Esophagus (tissue), 2 donors: ENCODE data around the gene MYO18B. TPM values are rescaled to one million over a fixed set of nuclear protein-coding genes. Genes with fewer than 3 reads are reported as not detected.

ENCODE experiments used
- H3K27ac ChIP-seq, 2 donors: one replicate each; pipeline ENCODE4 v1.5.1; 2013; ENCODE audit warnings: low read depth in 2 of 2, mild to moderate bottlenecking in 2 of 2, inconsistent platforms in 1 of 2, low read length in 1 of 2, moderate library complexity in 1 of 2
- H3K27me3 ChIP-seq, 2 donors: one replicate each; pipeline ENCODE4 v1.6.1; 2013; ENCODE audit warnings: low read length in 2 of 2, control low read depth in 1 of 2, mild to moderate bottlenecking in 1 of 2; ENCODE audit not compliant: insufficient read depth in 2 of 2, control insufficient read depth in 1 of 2
- H3K36me3 ChIP-seq, 2 donors: one replicate each; pipeline ENCODE4 v1.6.1; 2013; ENCODE audit warnings: low read length in 1 of 2; ENCODE audit not compliant: control insufficient read depth in 2 of 2, insufficient read depth in 2 of 2
- H3K4me1 ChIP-seq, 2 donors: one replicate each; pipeline ENCODE4 v1.6.1; 2013; ENCODE audit warnings: low read length in 1 of 2; ENCODE audit not compliant: control insufficient read depth in 2 of 2, insufficient read depth in 2 of 2
- H3K4me3 ChIP-seq, 2 donors: one replicate each; pipeline ENCODE4 v1.5.1; 2013; ENCODE audit warnings: low read length in 2 of 2, mild to moderate bottlenecking in 2 of 2, low read depth in 1 of 2, moderate library complexity in 1 of 2
- H3K9me3 ChIP-seq, 2 donors: one replicate each; pipeline ENCODE4 v1.6.1; 2013; ENCODE audit warnings: mild to moderate bottlenecking in 2 of 2, low read depth in 1 of 2, low read length in 1 of 2, moderate library complexity in 1 of 2; ENCODE audit not compliant: control insufficient read depth in 2 of 2, insufficient read depth in 1 of 2
- WGBS, 2 donors: extraction: QIAGEN DNeasy Blood & Tissue Kit; methylation state at CpG; one replicate each; pipeline ENCODE4 v1.1.7; 2013; 5-methylcytosine and 5-hydroxymethylcytosine counted together
- polyA plus RNA-seq, 2 donors: library from polyadenylated mRNA; stranded (reverse); fragments of 200-250 nt; gene quantifications; one replicate each; pipeline ENCODE4 v1.2.3, GENCODE V29; 2013
- donor health status: healthy with polysubstance abuse.
- donor health status: Bipolar disorder and iron deficiency.

The MYO18B gene
- polyA plus RNA-seq, 2 donors: 0.29 to 0.31 TPM

- 61 to 66% methylated on average over 11 of the region's 11 CpGs for WGBS, 2 donors
- H3K4me1 ChIP-seq: no peaks in the 10 kb centered on the region
Measured at GRCh38 chr22:25780673-25781072, 38.7 kb downstream of the MYO18B start.

GRCh38 chr22:25781801-25782200 lies 39.8 kb downstream of the MYO18B start:
- WGBS, 2 donors: 80 to 86% methylated on average over 8 of the region's 8 CpGs
- no peak overlapping the region for H3K27ac ChIP-seq
- no peaks in the 10 kb centered on the region for H3K4me1 ChIP-seq
- H3K27me3 ChIP-seq: no peaks in the 10 kb centered on the region
- H3K36me3 ChIP-seq: no peaks in the 10 kb centered on the region
- H3K9me3 ChIP-seq: no peaks in the 10 kb centered on the region
- H3K4me3 ChIP-seq: no peak overlapping the region

More at GRCh38 chr22:25780673-25781072, 38.7 kb downstream of the MYO18B start:
- Histone ChIP-seq H3K27ac (no peak overlapping the region), H3K36me3 (no peaks in the 10 kb centered on the region), H3K9me3 (no peaks in the 10 kb centered on the region), H3K4me3 (no peak overlapping the region), H3K27me3 (no peaks in the 10 kb centered on the region)

DNA sequence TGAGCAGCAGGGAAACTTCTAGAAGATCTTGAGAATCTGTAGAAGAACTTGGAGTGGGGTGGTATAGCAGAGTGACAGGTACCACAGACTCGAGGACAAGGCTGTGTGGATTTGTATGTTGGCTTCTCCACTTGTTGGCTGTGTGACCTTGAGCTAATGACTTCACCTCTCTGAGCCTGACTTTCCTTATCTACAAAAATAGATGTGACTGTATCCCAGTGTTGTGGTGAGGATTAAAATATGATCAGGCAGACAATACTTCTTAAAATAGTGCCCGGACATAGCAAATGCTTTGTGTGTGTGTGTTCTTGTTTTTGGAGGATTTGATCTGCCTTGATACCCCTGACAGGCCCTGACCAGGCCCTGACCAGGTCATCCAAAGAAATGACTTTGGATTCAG lies 40.8 kb downstream of the MYO18B start:
- Histone ChIP-seq H3K4me1 (no peaks in the 10 kb centered on the region), H3K4me3 (no peak overlapping the region), H3K27me3 (no peaks in the 10 kb centered on the region), H3K9me3 (no peaks in the 10 kb centered on the region), H3K27ac (no peak overlapping the region), H3K36me3 (no peaks in the 10 kb centered on the region)
- WGBS, 2 donors: 63 to 65% methylated on average over 2 of the region's 2 CpGs

- no peaks in the 10 kb centered on the region for H3K36me3 ChIP-seq
- no peaks in the 10 kb centered on the region for H3K4me1 ChIP-seq
- 70 to 73% methylated on average over 3 of the region's 3 CpGs for WGBS, 2 donors
- no peaks in the 10 kb centered on the region for H3K9me3 ChIP-seq
- no peak overlapping the region for H3K4me3 ChIP-seq
- no peaks in the 10 kb centered on the region for H3K27me3 ChIP-seq
- H3K27ac ChIP-seq: no peak overlapping the region
Measured at GRCh38 chr22:25783856-25784255, 41.9 kb downstream of the MYO18B start.

DNA sequence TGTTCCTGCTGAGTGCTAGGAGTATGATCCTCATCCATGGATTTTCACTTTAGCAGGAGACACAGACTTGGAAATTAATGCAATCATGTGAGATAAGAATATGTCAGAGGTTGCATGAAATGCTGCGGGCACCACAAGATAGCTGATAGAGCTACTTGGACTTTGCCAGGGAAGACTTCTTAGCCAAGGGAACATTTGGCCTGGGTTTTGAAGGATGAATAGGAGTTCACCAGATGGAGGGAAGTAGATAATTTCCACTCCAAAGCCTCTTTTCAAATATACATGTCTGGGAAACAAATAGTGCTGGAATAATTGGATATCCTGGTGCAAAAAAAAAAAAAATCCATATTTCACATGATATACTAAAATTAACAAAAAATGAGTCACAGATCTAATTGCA lies 44.2 kb downstream of the MYO18B start:
- no peaks in the 10 kb centered on the region for H3K36me3 ChIP-seq
- no peaks in the 10 kb centered on the region for H3K27me3 ChIP-seq
- no peaks in the 10 kb centered on the region for H3K4me1 ChIP-seq
- WGBS, 2 donors: 94 to 97% methylated on average over 1 of the region's 1 CpG
- H3K4me3 ChIP-seq: no peak overlapping the region
- no peaks in the 10 kb centered on the region for H3K9me3 ChIP-seq
- H3K27ac ChIP-seq: no peak overlapping the region

DNA sequence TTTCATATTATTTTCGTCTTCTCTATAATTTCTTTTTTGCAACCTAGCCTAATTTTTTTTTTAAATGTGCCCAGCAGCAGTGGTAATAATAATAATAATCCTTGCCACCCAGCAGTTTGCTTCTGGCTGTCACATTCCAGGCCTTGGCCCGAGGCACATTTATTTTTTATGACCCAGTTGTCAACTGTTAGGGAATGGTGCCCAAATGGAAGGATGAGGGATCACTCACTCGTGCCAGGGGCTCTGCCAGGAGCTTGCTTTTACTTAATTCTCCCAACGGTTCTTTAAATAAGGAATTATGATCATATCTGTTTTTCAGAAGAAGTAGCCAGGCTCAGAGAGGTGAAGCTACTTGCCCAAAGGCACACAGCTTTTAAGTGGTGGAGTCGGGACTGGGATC lies 49.6 kb downstream of the MYO18B start:
- H3K4me3 ChIP-seq: no peak overlapping the region
- no peaks in the 10 kb centered on the region for H3K4me1 ChIP-seq
- no peaks in the 10 kb centered on the region for H3K27me3 ChIP-seq
- H3K27ac ChIP-seq: no peak overlapping the region
- H3K9me3 ChIP-seq: no peaks in the 10 kb centered on the region
- H3K36me3 ChIP-seq: no peaks in the 10 kb centered on the region
- 37 to 47% methylated on average over 5 of the region's 5 CpGs for WGBS, 2 donors

GRCh38 chr22:25795478-25795877 lies 53.5 kb downstream of the MYO18B start:
- WGBS, 2 donors: 40 to 50% methylated on average over 5 of the region's 5 CpGs
- Histone ChIP-seq H3K27ac (no peak overlapping the region), H3K36me3 (no peaks in the 10 kb centered on the region), H3K4me3 (no peak overlapping the region), H3K9me3 (no peaks in the 10 kb centered on the region), H3K27me3 (no peaks in the 10 kb centered on the region), H3K4me1 (no peaks in the 10 kb centered on the region)

GRCh38 chr22:25797498-25798290 lies 55.7 kb downstream of the MYO18B start:
- WGBS, 2 donors: 74 to 76% methylated on average over 22 of the region's 22 CpGs
- Histone ChIP-seq H3K9me3 (no peaks in the 10 kb centered on the region), H3K4me1 (no peaks in the 10 kb centered on the region), H3K36me3 (no peaks in the 10 kb centered on the region), H3K4me3 (no peak overlapping the region), H3K27me3 (no peaks in the 10 kb centered on the region), H3K27ac (no peak overlapping the region)

- peaks cover 0 to 3% of the 10 kb centered on the region in 2 donors for H3K4me1 ChIP-seq
- H3K27ac ChIP-seq: no peak overlapping the region
- no peaks in the 10 kb centered on the region for H3K36me3 ChIP-seq
- 49 to 56% methylated on average over 5 of the region's 5 CpGs for WGBS, 2 donors
- no peak overlapping the region for H3K4me3 ChIP-seq
- no peaks in the 10 kb centered on the region for H3K27me3 ChIP-seq
- no peaks in the 10 kb centered on the region for H3K9me3 ChIP-seq
Measured at GRCh38 chr22:25800766-25801165, 58.8 kb downstream of the MYO18B start.

GRCh38 chr22:25802018-25802417 lies 60.0 kb downstream of the MYO18B start:
- peaks cover 0 to 3% of the 10 kb centered on the region in 2 donors for H3K4me1 ChIP-seq
- peaks cover 0 to 1% of the 10 kb centered on the region in 2 donors for H3K9me3 ChIP-seq
- H3K4me3 ChIP-seq: no peak overlapping the region
- WGBS, 2 donors: 53 to 62% methylated on average over 2 of the region's 2 CpGs
- H3K36me3 ChIP-seq: no peaks in the 10 kb centered on the region
- H3K27me3 ChIP-seq: no peaks in the 10 kb centered on the region
- H3K27ac ChIP-seq: no peak overlapping the region
